Activated naive CD4-positive, alpha-beta T cell treated with anti-CD3 and anti-CD28 coated beads, Interleukin-2, amount 50 U/mL, for 16 hours (primary cell): ENCODE results near the gene STX2.
"Not testable (repeated sequence)": the region's sequence is repeated elsewhere in the genome, so short reads cannot be mapped to it uniquely, and the experiment has no call there.

Source experiments
- DNase-seq: peaks from one replicate; pipeline ENCODE4 v3.0.0-alpha.2; 2020

The STX2 gene

GRCh38 chr12:130761537-130762318, 77.3 kb downstream of the STX2 start:
- DNase-seq, result peak; percentile 66

GRCh38 chr12:130754234-130754901, 84.7 kb downstream of the STX2 start:
- DNase-seq, result no peak

DNA sequence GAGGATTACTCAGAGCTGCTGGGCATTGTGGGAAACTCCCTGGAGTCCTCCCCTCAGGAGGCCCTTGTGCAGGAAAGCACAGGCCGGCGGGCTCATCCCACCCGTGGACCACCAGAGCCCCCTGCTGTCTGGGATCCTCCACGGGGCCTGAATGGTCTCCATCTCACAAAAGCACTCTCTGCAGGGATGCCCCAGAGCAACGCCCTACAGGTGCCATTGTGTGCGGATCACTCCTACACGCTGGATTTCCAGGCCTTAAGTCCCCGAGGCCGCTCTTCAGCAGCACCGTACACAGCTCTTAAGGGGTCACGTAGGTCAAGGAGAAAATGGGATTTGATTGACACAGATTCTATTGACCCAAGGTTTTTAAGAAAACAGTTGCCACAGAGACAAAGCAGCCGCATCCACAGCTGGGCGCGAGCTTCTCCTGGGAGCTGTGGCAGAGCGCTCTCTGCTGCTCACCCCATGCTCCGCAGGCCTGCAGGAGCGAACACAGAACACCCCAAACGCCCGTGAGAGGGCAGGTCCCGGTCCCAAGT, 86.3 kb downstream of the STX2 start:
- DNase-seq, result no peak

DNA sequence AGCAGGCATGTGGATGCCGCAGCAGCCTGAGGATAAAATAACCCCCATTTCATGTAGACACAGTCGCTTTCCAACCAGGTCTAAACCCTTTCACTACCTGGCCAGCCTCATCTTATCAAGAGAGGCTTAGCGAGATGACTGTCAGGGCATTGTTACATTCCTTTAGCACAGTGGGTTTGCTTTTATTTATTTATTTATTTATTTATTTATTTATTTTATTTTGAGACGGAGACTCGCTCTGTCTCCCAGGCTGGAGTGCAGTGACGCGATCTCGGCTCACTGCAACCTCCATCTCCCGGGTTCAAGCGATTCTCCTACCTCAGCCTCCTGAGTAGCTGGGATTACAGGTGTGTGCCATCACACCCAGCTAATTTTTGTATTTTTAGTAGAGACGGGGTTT, 87.0 kb downstream of the STX2 start:
- DNase-seq, result not testable (repeated sequence)

GRCh38 chr12:130748786-130749185, 90.3 kb downstream of the STX2 start:
- DNase-seq, result no peak

GRCh38 chr12:130747867-130748740, 90.9 kb downstream of the STX2 start:
- DNase-seq, result peak; percentile 75

DNA sequence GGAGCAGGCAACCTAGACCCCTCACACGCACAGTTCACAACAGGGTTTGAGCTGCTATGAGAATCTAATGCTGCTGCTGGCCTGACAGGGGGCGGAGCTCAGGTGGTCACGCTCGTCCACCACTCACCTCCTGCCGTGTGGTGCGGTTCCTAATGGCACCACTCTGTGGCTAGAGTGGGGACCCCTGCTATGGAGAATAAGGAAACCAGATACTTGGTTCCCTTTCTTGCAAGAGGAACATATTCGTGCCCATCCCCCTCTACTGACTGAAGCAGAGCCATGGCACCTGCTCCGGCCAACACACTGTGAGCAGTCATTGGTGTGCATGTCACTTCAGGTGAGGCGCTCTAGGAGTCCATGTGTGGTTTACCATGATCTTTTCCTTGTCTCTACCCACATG, 92.5 kb downstream of the STX2 start:
- DNase-seq, result no peak

- DNase-seq, result no peak
These were observed 93.1 kb downstream of the STX2 start for GRCh38 chr12:130745921-130746320.

- DNase-seq, result no peak
These were observed 94.8 kb downstream of the STX2 start for GRCh38 chr12:130744274-130744673.

- no peak for DNase-seq
These were observed 95.4 kb downstream of the STX2 start for GRCh38 chr12:130743606-130744005.

GRCh38 chr12:130743176-130743575, 95.9 kb downstream of the STX2 start:
- no peak for DNase-seq

- no peak for DNase-seq
These were observed 96.3 kb downstream of the STX2 start for GRCh38 chr12:130742716-130743115.

- no peak for DNase-seq
These were observed 96.9 kb downstream of the STX2 start for GRCh38 chr12:130742112-130742511.
